ENCODE measurements around the gene SCARB1.
A peak's percentile ranks its signal among the peaks of the same experiment; 100 is the strongest.

The SCARB1 gene

GRCh38 chr12:124821252-124822200, 42.1 kb downstream of the SCARB1 start:
- no peak for DNase-seq (ENCODE audit: low read depth)

GRCh38 chr12:124820199-124820598, 43.5 kb downstream of the SCARB1 start:
- no peak for DNase-seq (ENCODE audit: low read depth)

GRCh38 chr12:124819525-124819924, 44.1 kb downstream of the SCARB1 start:
- no peak for DNase-seq (ENCODE audit: low read depth)

GRCh38 chr12:124819080-124819479, 44.6 kb downstream of the SCARB1 start:
- no peak for DNase-seq (ENCODE audit: low read depth)

GRCh38 chr12:124817076-124818000, 46.3 kb downstream of the SCARB1 start:
- DNase-seq (ENCODE audit: low read depth) = no peak

GRCh38 chr12:124816295-124816854, 47.3 kb downstream of the SCARB1 start:
- DNase-seq (ENCODE audit: low read depth) = no peak

GRCh38 chr12:124814741-124815613, 48.7 kb downstream of the SCARB1 start:
- DNase-seq (ENCODE audit: low read depth) = no peak

GRCh38 chr12:124813782-124814181, 49.9 kb downstream of the SCARB1 start:
- no peak for DNase-seq (ENCODE audit: low read depth)

- no peak for DNase-seq (ENCODE audit: low read depth)
Observed at GRCh38 chr12:124812979-124813378, 50.7 kb downstream of the SCARB1 start.

GRCh38 chr12:124812356-124812755, 51.3 kb downstream of the SCARB1 start:
- DNase-seq (ENCODE audit: low read depth) = no peak

- DNase-seq (ENCODE audit: low read depth) = no peak
Observed at GRCh38 chr12:124811633-124812032, 52.0 kb downstream of the SCARB1 start.

- peak; percentile 42 for DNase-seq (ENCODE audit: low read depth)
Observed at GRCh38 chr12:124809878-124810277, 53.8 kb downstream of the SCARB1 start.

GRCh38 chr12:124809391-124809790, 54.3 kb downstream of the SCARB1 start:
- no peak for DNase-seq (ENCODE audit: low read depth)

GRCh38 chr12:124808272-124808671, 55.4 kb downstream of the SCARB1 start:
- DNase-seq (ENCODE audit: low read depth) = no peak

GRCh38 chr12:124805876-124806668, 57.6 kb downstream of the SCARB1 start:
- no peak for DNase-seq (ENCODE audit: low read depth)

GRCh38 chr12:124805050-124805449, 58.6 kb downstream of the SCARB1 start:
- no peak for DNase-seq (ENCODE audit: low read depth)

GRCh38 chr12:124804011-124804621, 59.5 kb downstream of the SCARB1 start:
- DNase-seq (ENCODE audit: low read depth) = peak; percentile 63

- no peak for DNase-seq (ENCODE audit: low read depth)
Observed at GRCh38 chr12:124802361-124802760, 61.3 kb downstream of the SCARB1 start.

- no peak for DNase-seq (ENCODE audit: low read depth)
Observed at GRCh38 chr12:124800506-124800905, 63.2 kb downstream of the SCARB1 start.

GRCh38 chr12:124797321-124797720, 66.3 kb downstream of the SCARB1 start:
- no peak for DNase-seq (ENCODE audit: low read depth)
